PC-3 (cell line): ENCODE data around the gene HOXD12.

Source experiments
- CTCF ChIP-seq: fragments of 300-600 bp; sonication (generic); conservative IDR thresholded peaks from 2 replicates; pipeline ENCODE4 v1.5.1; 2017; ENCODE audit warnings: antibody characterized with exemption, low read depth, mild to moderate bottlenecking, low read length
- EZH2 ChIP-seq: fragments of 300-600 bp; sonication (generic); IDR thresholded peaks from one replicate; pipeline ENCODE4 v1.6.1; 2017; ENCODE audit warnings: antibody characterized with exemption, mild to moderate bottlenecking, low read length; ENCODE audit not compliant: unreplicated experiment

- TF ChIP-seq CTCF, result no peak
- no peak for TF ChIP-seq EZH2
These were observed 15.5 kb downstream of the HOXD12 start for GRCh38 chr2:176114930-176115625.
